ENCODE data around the gene PRRT4. TPM values are rescaled to one million over a fixed set of nuclear protein-coding genes. Genes with fewer than 3 reads are reported as not detected.

Gene PRRT4
- total RNA-seq, 1 experiment from 2014 or later, result 0.24 TPM

- peaks cover 15% of the 10 kb centered on the region; the same call in 1 of the 2 replicates for H3K27me3 ChIP-seq (ENCODE audit: insufficient read depth, low read length)
- peaks cover 62% of the 10 kb centered on the region for H3K27me3 Mint-ChIP-seq (ENCODE audit: low read depth)
- peak; percentile 48 for DNase-seq
These were observed 13.8 kb downstream of the PRRT4 start for GRCh38 chr7:128347647-128348097.

More at GRCh38 chr7:128347647-128348097, 13.8 kb downstream of the PRRT4 start:
- H3T11ph ChIP-seq (ENCODE audit: low read length), result no peak overlapping the region
- H3K4me1 ChIP-seq (ENCODE audit: insufficient read depth, low read length), result no peaks in the 10 kb centered on the region
- peak; percentile 64 for TF ChIP-seq CTCF (conservative IDR thresholded peaks at IDR 0.05)
- H3K9me3 ChIP-seq (ENCODE audit: control insufficient read depth, low read depth, low read length), result no peaks in the 10 kb centered on the region
- H3K4me2 ChIP-seq (ENCODE audit: insufficient read depth, insufficient read length, low read length), result no peak overlapping the region
- WGBS (ENCODE audit: extremely low coverage, insufficient read length, low lambda C conversion rate), result no CpG with 5 or more reads among the region's 2 CpGs
- no peak overlapping the region for H3K4ac ChIP-seq (ENCODE audit: low read depth, low read length)
- H2BK12ac ChIP-seq (ENCODE audit: insufficient read length, low read depth, low read length), result no peak overlapping the region
- Mint-ChIP-seq H3K36me3 (ENCODE audit: insufficient read depth in 1 of 3, low read depth in 3 of 3) (no peaks in the 10 kb centered on the region), H3K4me3 (no peak overlapping the region), H3K27ac (no peak overlapping the region), H3K4me1 (peaks cover 6 to 11% of the 10 kb centered on the region in 2 experiments), H3K9me3 (no peaks in the 10 kb centered on the region)
- no peak overlapping the region for H3K18ac ChIP-seq (ENCODE audit: insufficient read length, low read depth, low read length)
- H4K91ac ChIP-seq (ENCODE audit: insufficient read length, low read depth, low read length), result no peak overlapping the region
- H4K8ac ChIP-seq (replicated peaks; ENCODE audit: insufficient read length, low read depth, low read length), result no peak overlapping the region
- H2AFZ ChIP-seq (ENCODE audit: low read length), result no peak overlapping the region
- H3K79me1 ChIP-seq (ENCODE audit: insufficient read depth, low read depth, low read length, poor library complexity, severe bottlenecking), result no peaks in the 10 kb centered on the region
- peaks cover 4% of the 10 kb centered on the region; the same call in 1 of the 2 replicates for H3K79me2 ChIP-seq (ENCODE audit: insufficient read depth, low read length)
- H3K23ac ChIP-seq (ENCODE audit: insufficient read length, low read depth, low read length), result no peak overlapping the region
- no peak overlapping the region for H3K27ac ChIP-seq (ENCODE audit: insufficient read length, low read depth, low read length)
- no peak overlapping the region for H2BK120ac ChIP-seq (ENCODE audit: low read depth, low read length, poor library complexity, severe bottlenecking)
- peaks cover 10% of the 10 kb centered on the region for H3K23me2 ChIP-seq (ENCODE audit: insufficient read length, low read depth, low read length, poor library complexity, severe bottlenecking)
- no peak overlapping the region for H2BK15ac ChIP-seq (ENCODE audit: low read depth, low read length)
- no peak overlapping the region for H2BK5ac ChIP-seq (ENCODE audit: insufficient read length, low read length)
- H2BK20ac ChIP-seq (ENCODE audit: low read depth, low read length, poor library complexity, severe bottlenecking), result no peak overlapping the region
- H4K5ac ChIP-seq (ENCODE audit: insufficient read length, low read depth, low read length), result no peak overlapping the region
- no peak overlapping the region for H3K14ac ChIP-seq (ENCODE audit: insufficient read depth, low read length)
- H4K20me1 ChIP-seq (ENCODE audit: control insufficient read depth, insufficient read depth, insufficient read length), result no peaks in the 10 kb centered on the region
- no peak overlapping the region for H3K9ac ChIP-seq (ENCODE audit: extremely low read depth, insufficient read length, low read length)
- no peak overlapping the region for H3K56ac ChIP-seq (ENCODE audit: insufficient read length, low read depth, low read length)
- H2AK5ac ChIP-seq (ENCODE audit: insufficient read length, low read length), result no peak overlapping the region

Measured in H9 (cell line).